H9 (cell line): Measurements from ENCODE around the gene SLC38A9. TPM values are rescaled to one million over a fixed set of nuclear protein-coding genes. Genes with fewer than 3 reads are reported as not detected.

ENCODE experiments used
- DNase-seq: peaks from one replicate; pipeline ENCODE4 v3.0.0-alpha.2; 2017
- H2AFZ ChIP-seq: one replicate; pipeline ENCODE4 v1.6.1; 2013; ENCODE audit warnings: mild to moderate bottlenecking, low read length, control low read depth, moderate library complexity
- H2AK5ac ChIP-seq: 2 replicates; pipeline ENCODE4 v1.6.1; 2013; ENCODE audit warnings: low read length, control low read depth, mixed read lengths; ENCODE audit not compliant: insufficient read length
- H2BK120ac ChIP-seq: one replicate; pipeline ENCODE4 v1.6.1; 2013; ENCODE audit warnings: low read depth, mild to moderate bottlenecking, low read length, control low read depth, inconsistent platforms; ENCODE audit not compliant: poor library complexity, severe bottlenecking
- H2BK12ac ChIP-seq: 2 replicates; pipeline ENCODE4 v1.6.1; 2013; ENCODE audit warnings: low read length, control low read depth, mixed read lengths, low read depth; ENCODE audit not compliant: insufficient read length
- H2BK15ac ChIP-seq: 2 replicates; pipeline ENCODE4 v1.6.1; 2013; ENCODE audit warnings: low read depth, low read length, control low read depth
- H2BK20ac ChIP-seq: one replicate; pipeline ENCODE4 v1.6.1; 2013; ENCODE audit warnings: low read depth, mild to moderate bottlenecking, low read length, control low read depth, inconsistent platforms; ENCODE audit not compliant: poor library complexity, severe bottlenecking
- H2BK5ac ChIP-seq: 2 replicates; pipeline ENCODE4 v1.6.1; 2013; ENCODE audit warnings: low read length, control low read depth, mixed read lengths; ENCODE audit not compliant: insufficient read length
- H3K14ac ChIP-seq: 2 replicates; pipeline ENCODE4 v1.6.1; 2013; ENCODE audit warnings: low read length, control low read depth; ENCODE audit not compliant: insufficient read depth
- H3K18ac ChIP-seq: 2 replicates; pipeline ENCODE4 v1.6.1; 2013; ENCODE audit warnings: low read depth, mild to moderate bottlenecking, mixed read lengths, low read length, control low read depth; ENCODE audit not compliant: insufficient read length
- H3K23ac ChIP-seq: 2 replicates; pipeline ENCODE4 v1.6.1; 2013; ENCODE audit warnings: low read length, control low read depth, mixed read lengths, low read depth; ENCODE audit not compliant: insufficient read length
- H3K23me2 ChIP-seq: 2 replicates; pipeline ENCODE4 v1.6.1; 2013; ENCODE audit warnings: low read depth, mild to moderate bottlenecking, mixed read lengths, low read length, control low read depth; ENCODE audit not compliant: insufficient read length, poor library complexity, severe bottlenecking
- H3K27ac ChIP-seq: 2 replicates; pipeline ENCODE4 v1.5.1; 2013; ENCODE audit warnings: low read length, control low read depth, mixed read lengths, low read depth; ENCODE audit not compliant: insufficient read length
- H3K27me3 ChIP-seq: 2 replicates; pipeline ENCODE4 v1.6.1; 2013; ENCODE audit warnings: low read length, control low read depth, inconsistent platforms; ENCODE audit not compliant: insufficient read depth
- H3K4ac ChIP-seq: 2 replicates; pipeline ENCODE4 v1.6.1; 2013; ENCODE audit warnings: low read depth, mild to moderate bottlenecking, control low read depth, inconsistent platforms, low read length, moderate library complexity
- H3K4me1 ChIP-seq: 2 replicates; pipeline ENCODE4 v1.6.1; 2013; ENCODE audit warnings: low read length, control low read depth, inconsistent platforms; ENCODE audit not compliant: insufficient read depth
- H3K4me2 ChIP-seq: 2 replicates; pipeline ENCODE4 v1.6.1; 2013; ENCODE audit warnings: low read length, control low read depth, mixed read lengths; ENCODE audit not compliant: insufficient read length, insufficient read depth
- H3K56ac ChIP-seq: 2 replicates; pipeline ENCODE4 v1.6.1; 2013; ENCODE audit warnings: low read depth, mild to moderate bottlenecking, mixed read lengths, low read length, control low read depth; ENCODE audit not compliant: insufficient read length
- H3K79me1 ChIP-seq: 2 replicates; pipeline ENCODE4 v1.6.1; 2013; ENCODE audit warnings: low read depth, mild to moderate bottlenecking, moderate library complexity, low read length, control low read depth, inconsistent platforms; ENCODE audit not compliant: insufficient read depth, poor library complexity, severe bottlenecking
- H3K79me2 ChIP-seq: 2 replicates; pipeline ENCODE4 v1.6.1; 2013; ENCODE audit warnings: low read length, control low read depth, inconsistent platforms; ENCODE audit not compliant: insufficient read depth
- H3K9ac ChIP-seq: 2 replicates; pipeline ENCODE4 v1.6.1; 2013; ENCODE audit warnings: low read length, control low read depth, mixed read lengths; ENCODE audit not compliant: insufficient read length; ENCODE audit errors: extremely low read depth
- H3K9me3 ChIP-seq: one replicate; pipeline ENCODE4 v1.6.1; 2013; ENCODE audit warnings: low read depth, low read length, inconsistent platforms; ENCODE audit not compliant: control insufficient read depth
- H3T11ph ChIP-seq: one replicate; pipeline ENCODE4 v1.6.1; 2013; ENCODE audit warnings: mild to moderate bottlenecking, low read length, control low read depth, inconsistent platforms
- H4K20me1 ChIP-seq: one replicate; pipeline ENCODE4 v1.6.1; 2013; ENCODE audit not compliant: control insufficient read depth, insufficient read length, insufficient read depth
- H4K5ac ChIP-seq: 2 replicates; pipeline ENCODE4 v1.6.1; 2013; ENCODE audit warnings: low read depth, mild to moderate bottlenecking, mixed read lengths, low read length, control low read depth; ENCODE audit not compliant: insufficient read length
- H4K8ac ChIP-seq: replicated peaks from 2 replicates; pipeline ENCODE4 v1.6.1; 2013; ENCODE audit warnings: low read length, control low read depth, mixed read lengths, low read depth; ENCODE audit not compliant: insufficient read length
- H4K91ac ChIP-seq: 2 replicates; pipeline ENCODE4 v1.6.1; 2013; ENCODE audit warnings: low read depth, mild to moderate bottlenecking, moderate library complexity, mixed read lengths, low read length, control low read depth; ENCODE audit not compliant: insufficient read length
- H3K27ac Mint-ChIP-seq, 3 experiments: 2 replicates in 2 of 3; 3 replicates in 1 of 3; pipeline ENCODE4 v1.8.0; 2020 to 2021; ENCODE audit warnings: mixed read lengths in 3 of 3, mild to moderate bottlenecking in 1 of 3, moderate library complexity in 1 of 3
- H3K27me3 Mint-ChIP-seq: 2 replicates; pipeline ENCODE4 v1.8.0; 2021; ENCODE audit warnings: low read depth, mild to moderate bottlenecking, moderate library complexity, mixed read lengths
- H3K36me3 Mint-ChIP-seq, 3 experiments: 2 replicates in 2 of 3; 3 replicates in 1 of 3; pipeline ENCODE4 v1.8.0; 2020 to 2021; ENCODE audit warnings: low read depth in 3 of 3, mixed read lengths in 3 of 3; ENCODE audit not compliant: insufficient read depth in 1 of 3
- H3K4me1 Mint-ChIP-seq, 2 experiments: 2 replicates each; pipeline ENCODE4 v1.8.0; 2020; ENCODE audit warnings: mixed read lengths in 2 of 2
- H3K4me3 Mint-ChIP-seq, 2 experiments: 2 replicates in 1 of 2; 3 replicates in 1 of 2; pipeline ENCODE4 v1.8.0; 2020 to 2021; ENCODE audit warnings: mild to moderate bottlenecking in 2 of 2, mixed read lengths in 2 of 2, moderate library complexity in 1 of 2
- H3K9me3 Mint-ChIP-seq, 2 experiments: 2 replicates in 1 of 2; 3 replicates in 1 of 2; pipeline ENCODE4 v1.8.0; 2020; ENCODE audit warnings: mild to moderate bottlenecking in 2 of 2, mixed read lengths in 2 of 2, moderate library complexity in 1 of 2
- WGBS: extraction: QIAGEN DNeasy Blood & Tissue Kit; methylation state at CpG from one replicate; pipeline ENCODE4 v1.1.7; 2013; ENCODE audit warnings: missing lambda C conversion rate, low lambda C conversion rate, mixed read lengths; ENCODE audit not compliant: insufficient read length; ENCODE audit errors: extremely low coverage; 5-methylcytosine and 5-hydroxymethylcytosine counted together
- total RNA-seq: library from RNA; stranded (reverse); gene quantifications from 2 replicates; pipeline ENCODE4 v1.2.1, GENCODE V29; 2021
- TF ChIP-seq, protein P1 (sequence below): fragments of 200-600 bp; sonication (generic); conservative IDR thresholded peaks from 3 replicates; pipeline ENCODE4 v1.8.0; 2021; ENCODE audit warnings: antibody characterized with exemption, mild to moderate bottlenecking

Gene SLC38A9
- total RNA-seq, 1 experiment from 2014 or later: 48.5 TPM

- peaks cover 5 to 6% of the 10 kb centered on the region in 2 experiments; a peak in 3 of 4 replicates for H3K4me1 Mint-ChIP-seq
- H2BK20ac ChIP-seq: no peak overlapping the region
- H2AFZ ChIP-seq: no peak overlapping the region
These were observed 38.4 kb upstream of the SLC38A9 start for GRCh38 chr5:55750499-55750898.

More at GRCh38 chr5:55750499-55750898, 38.4 kb upstream of the SLC38A9 start:
- Histone ChIP-seq H4K5ac (no peak overlapping the region), H3K23me2 (no peaks in the 10 kb centered on the region), H2AK5ac (no peak overlapping the region), H3K79me2 (no peaks in the 10 kb centered on the region), H3T11ph (no peak overlapping the region), H4K8ac (no peak overlapping the region), H3K56ac (no peak overlapping the region), H2BK120ac (no peak overlapping the region), H4K91ac (no peak overlapping the region), H2BK5ac (no peak overlapping the region), H3K4me1 (no peaks in the 10 kb centered on the region), H3K27me3 (no peaks in the 10 kb centered on the region), H3K4me2 (no peak overlapping the region), H3K9me3 (no peaks in the 10 kb centered on the region), H3K4ac (no peak overlapping the region), H3K14ac (no peak overlapping the region), H3K23ac (no peak overlapping the region), H3K9ac (no peak overlapping the region), H3K27ac (no peak overlapping the region), H3K79me1 (no peaks in the 10 kb centered on the region), H4K20me1 (no peaks in the 10 kb centered on the region), H2BK15ac (no peak overlapping the region), H3K18ac (no peak overlapping the region), H2BK12ac (no peak overlapping the region)
- no peak overlapping the region for H3K27ac Mint-ChIP-seq
- TF ChIP-seq, protein P1, sequence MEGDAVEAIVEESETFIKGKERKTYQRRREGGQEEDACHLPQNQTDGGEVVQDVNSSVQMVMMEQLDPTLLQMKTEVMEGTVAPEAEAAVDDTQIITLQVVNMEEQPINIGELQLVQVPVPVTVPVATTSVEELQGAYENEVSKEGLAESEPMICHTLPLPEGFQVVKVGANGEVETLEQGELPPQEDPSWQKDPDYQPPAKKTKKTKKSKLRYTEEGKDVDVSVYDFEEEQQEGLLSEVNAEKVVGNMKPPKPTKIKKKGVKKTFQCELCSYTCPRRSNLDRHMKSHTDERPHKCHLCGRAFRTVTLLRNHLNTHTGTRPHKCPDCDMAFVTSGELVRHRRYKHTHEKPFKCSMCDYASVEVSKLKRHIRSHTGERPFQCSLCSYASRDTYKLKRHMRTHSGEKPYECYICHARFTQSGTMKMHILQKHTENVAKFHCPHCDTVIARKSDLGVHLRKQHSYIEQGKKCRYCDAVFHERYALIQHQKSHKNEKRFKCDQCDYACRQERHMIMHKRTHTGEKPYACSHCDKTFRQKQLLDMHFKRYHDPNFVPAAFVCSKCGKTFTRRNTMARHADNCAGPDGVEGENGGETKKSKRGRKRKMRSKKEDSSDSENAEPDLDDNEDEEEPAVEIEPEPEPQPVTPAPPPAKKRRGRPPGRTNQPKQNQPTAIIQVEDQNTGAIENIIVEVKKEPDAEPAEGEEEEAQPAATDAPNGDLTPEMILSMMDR: no peak
- H3K27me3 Mint-ChIP-seq: no peaks in the 10 kb centered on the region
- H3K4me3 Mint-ChIP-seq: no peak overlapping the region
- WGBS: no CpG with 5 or more reads among the region's 3 CpGs
- DNase-seq: no peak
- H3K9me3 Mint-ChIP-seq: no peaks in the 10 kb centered on the region
- H3K36me3 Mint-ChIP-seq: no peaks in the 10 kb centered on the region
